NCI-H82 treated with DMSO at 0.1 percent for 48 hours (cell line): Measurements from ENCODE around the gene CXXC1.
"Not testable (repeated sequence)": the region's sequence is repeated elsewhere in the genome, so short reads cannot be mapped to it uniquely, and the experiment has no call there.

ENCODE experiments used
- DNase-seq: peaks from one replicate; lab custom pipeline; 2025; ENCODE audit not compliant: unreplicated experiment; lab: John Stamatoyannopoulos, UW

CXXC1 gene

DNA sequence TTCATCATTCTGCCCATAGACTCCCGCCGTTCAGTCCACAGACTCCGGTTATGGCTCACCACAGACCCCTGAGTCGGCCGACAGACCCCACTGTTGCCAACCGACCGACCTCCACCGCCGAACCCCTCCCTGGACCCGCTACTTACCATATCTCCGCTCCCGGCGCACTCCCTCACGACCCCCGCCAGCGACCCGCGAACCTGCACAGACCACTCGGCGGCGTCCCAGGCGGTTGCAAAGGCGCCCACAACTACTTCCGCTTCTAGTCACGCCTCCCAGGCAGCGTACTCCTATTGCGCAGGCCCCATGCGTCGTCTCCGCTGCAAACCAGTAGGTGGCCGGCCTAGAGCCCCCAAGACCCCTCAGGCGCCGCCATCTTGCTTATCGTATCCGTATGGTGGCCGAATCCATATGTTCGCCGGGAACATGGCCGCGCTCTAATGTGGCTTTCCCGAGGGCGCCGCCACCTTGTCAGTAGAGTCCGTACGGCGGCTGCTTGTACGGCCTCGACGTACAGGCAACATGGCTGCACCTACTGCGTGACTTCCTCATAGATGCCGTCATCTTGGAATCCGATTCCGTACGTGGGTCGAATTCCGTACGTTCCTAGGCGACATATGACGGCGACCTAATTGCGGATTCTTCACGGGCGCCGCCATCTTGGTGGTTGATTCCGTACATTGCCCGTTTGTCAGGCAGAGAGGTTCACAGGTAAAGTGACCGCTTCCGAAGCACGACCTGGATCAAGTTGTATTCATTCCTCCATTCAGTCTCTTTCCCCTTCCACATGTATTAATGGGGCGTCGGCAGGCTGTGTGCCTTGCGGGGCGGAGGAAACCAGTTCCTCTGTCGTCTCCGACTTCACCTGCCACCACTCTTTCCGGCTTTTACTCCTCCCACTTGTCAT is at the start of gene CXXC1:
Gene CXXC1 (minus strand): TSS at position 252 of the 907 bp plus-strand sequence. CDS start 103 bp downstream, at position 149.
- DNase-seq: peak; percentile 96

DNA sequence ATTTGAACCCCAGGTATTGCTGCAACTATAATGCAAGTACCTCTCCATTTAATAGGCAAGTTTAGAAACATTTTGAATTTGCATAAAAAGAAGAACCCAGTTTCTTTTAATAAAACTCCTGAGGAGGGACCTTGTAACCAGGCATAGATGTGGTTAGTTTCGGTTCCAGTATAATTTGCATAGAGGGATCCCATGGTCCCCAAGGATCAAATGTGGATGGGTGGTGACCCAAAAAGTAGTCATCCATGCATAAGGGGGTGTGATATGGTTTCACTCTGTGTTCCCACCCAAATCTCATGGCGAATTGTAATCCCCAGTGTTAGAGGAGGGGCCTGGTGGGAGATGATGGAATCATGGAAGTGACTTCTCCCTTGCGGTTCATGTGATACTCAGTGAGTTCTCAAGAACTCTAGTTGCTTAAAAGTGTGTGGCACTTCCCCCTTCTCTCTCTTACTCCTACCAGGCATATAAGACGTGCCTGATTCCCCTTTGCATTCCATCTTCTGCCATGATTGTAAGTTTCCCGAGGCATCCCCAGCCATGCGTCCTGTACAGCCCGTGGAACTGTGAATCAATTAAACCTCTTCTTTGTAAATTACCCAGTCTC is 47.2 kb upstream of the CXXC1 start:
- no peak for DNase-seq

DNA sequence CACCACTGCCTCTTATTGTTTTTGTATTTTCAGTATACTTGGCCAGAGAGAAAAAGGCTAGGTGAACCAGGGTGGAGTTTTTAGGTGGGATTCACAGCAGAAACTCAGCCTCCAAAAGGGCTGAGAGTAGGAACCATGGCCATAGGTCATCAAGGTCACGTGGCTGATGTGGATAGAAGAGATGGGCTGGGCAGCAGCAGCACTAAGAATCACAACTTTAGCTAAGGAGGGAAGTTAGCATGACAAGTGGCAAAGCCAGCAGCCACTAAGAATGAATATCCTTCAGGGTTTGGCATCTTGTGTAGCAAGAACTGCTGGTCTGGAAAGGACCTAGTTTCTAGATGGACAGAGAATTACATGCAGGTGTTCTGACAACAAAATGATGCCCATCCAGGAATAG is 44.2 kb upstream of the CXXC1 start:
- DNase-seq: no peak

DNA sequence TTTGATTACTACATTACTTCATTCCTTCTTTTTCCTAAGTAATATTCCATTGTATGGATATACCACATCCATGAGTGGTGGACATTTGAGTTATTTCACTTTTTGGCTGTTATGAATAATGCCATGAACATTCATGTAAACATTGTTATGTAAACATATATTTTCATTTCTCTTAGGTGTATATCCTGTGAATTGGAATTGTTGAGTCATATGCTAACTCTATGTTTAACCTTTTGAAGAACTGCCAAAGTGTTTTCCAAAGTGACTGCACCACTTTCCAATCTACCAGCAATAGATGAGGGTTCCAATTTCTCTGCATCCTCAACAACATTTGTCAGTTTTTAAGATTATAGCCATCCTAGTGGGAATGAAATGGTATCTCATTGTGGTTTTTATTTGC is 42.7 kb upstream of the CXXC1 start:
- DNase-seq: no peak

DNA sequence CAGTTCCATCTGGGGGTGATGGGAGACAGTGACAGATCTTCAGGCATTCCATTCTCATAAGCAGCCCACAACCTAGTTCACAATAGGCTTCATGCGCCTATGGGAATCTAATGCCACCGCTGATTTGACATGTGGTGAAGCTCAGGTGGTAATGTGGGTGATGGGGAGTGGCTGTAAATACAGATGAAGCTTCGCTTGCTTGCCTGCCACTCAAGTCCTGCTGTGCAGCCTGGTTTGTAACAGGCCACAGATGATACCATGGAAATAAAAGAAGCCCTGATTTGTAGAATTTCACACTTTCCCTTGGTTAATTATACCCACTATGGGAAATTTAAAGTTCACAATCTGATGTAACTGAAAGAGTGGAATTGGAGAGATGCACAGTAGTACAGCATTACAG is 40.5 kb upstream of the CXXC1 start:
- no peak for DNase-seq

DNA sequence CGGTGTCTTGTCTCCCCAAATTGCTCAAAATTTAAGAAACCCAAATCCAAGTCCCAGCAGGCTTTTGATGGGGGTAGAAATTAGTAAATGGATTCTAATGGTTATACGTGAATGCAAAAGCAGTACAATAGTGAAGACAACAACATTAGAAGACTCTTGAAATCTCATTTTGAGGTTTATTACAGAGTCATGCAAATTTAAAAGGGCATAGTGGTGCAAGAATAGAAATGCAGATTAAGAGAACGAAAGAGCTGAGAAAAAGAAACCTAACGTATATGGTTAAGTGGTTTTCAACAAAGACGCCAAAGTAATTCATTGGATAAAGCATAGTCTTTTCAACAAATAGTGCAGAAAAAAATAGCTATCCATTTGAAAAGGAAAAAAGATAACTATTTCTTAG is 33.2 kb upstream of the CXXC1 start:
- DNase-seq: no peak

DNA sequence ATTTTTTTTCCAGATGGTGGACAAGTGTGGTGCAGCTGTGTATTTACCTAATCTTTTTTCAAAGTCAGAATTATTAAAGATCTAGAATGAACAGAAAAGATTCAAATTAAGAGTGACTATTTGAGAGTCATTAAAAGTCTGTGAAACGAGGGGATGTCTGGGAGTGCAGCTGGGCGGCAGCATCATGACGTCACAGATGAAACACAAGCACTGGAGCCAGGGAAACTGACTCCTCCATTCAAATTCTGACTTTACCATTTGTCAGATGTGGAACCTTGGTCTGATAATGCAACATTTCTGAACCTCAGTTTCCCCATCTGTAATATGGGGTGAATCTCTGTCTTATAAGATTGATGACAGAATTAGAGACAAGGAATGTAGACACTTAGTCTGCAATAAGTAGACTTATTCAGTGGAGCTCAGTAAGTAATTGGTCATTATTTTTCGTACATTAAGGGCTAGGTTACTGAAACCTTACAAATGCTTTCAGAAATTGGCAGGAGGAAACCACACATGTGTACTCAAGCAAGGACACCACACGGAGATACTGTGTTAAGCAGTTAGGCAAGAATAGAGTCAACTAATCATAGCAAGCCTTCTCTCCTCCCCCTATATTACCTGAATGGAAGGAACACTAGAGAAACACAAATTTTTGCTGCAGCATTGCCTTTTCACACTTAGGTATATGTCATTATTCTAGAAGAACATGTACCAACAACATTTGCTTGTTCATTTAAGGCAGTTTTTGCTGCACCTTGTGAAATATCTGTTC is 27.8 kb upstream of the CXXC1 start:
- no peak for DNase-seq

DNA sequence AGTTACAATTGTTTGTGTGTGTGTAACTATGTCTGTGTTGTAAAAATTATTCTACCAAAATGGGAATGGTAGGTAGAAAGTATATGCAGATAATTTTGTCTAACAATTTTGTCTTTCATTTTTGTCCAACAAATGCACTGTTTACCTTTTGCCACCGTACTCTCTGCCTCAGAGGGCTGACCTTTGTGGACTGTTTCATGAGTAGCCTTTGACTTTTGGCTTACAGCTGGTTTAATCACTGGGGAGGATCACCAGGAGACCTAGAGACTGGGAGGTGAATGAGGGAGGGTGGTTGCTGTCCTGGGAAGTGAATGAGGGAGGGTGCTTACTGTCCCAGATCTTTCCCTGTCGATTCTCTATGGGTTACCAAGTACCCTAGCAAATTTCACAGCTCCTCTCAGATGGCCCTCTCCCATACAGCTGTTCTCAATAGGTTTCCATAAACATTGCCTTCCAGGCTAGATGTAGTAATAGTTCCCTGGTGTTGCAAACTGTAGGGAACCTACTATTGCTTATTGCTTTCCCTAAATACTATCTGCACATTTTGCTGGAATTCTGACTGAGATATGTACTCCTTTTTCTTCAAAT is 26.5 kb upstream of the CXXC1 start:
- DNase-seq: no peak

DNA sequence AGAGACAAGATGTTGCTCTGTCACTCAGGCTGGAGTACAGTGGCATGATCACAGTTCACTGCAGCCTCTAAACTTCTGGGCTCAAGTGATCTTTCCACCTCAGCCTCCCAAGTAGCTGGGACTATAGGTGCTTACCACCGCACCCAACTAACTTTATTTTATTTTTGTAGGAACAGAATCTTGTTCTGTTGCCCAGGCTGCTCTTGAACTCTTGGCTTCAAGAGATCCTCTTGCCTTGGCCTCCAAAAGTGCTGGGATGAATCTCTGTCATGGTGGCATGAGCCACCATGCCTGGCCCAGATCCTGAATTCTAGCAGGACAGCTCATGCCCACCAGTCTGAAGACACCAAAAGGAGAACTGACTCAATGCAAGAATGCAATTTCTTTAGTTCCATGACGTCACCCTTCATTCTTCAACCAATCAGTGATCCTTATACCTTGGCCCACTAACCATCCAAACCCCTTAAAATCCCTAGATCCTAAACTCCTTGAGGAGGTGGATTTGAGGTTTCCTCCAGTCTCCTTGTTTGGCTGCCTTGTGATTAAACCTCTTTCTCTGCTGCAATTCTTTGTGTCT is 25.6 kb upstream of the CXXC1 start:
- DNase-seq: no peak

DNA sequence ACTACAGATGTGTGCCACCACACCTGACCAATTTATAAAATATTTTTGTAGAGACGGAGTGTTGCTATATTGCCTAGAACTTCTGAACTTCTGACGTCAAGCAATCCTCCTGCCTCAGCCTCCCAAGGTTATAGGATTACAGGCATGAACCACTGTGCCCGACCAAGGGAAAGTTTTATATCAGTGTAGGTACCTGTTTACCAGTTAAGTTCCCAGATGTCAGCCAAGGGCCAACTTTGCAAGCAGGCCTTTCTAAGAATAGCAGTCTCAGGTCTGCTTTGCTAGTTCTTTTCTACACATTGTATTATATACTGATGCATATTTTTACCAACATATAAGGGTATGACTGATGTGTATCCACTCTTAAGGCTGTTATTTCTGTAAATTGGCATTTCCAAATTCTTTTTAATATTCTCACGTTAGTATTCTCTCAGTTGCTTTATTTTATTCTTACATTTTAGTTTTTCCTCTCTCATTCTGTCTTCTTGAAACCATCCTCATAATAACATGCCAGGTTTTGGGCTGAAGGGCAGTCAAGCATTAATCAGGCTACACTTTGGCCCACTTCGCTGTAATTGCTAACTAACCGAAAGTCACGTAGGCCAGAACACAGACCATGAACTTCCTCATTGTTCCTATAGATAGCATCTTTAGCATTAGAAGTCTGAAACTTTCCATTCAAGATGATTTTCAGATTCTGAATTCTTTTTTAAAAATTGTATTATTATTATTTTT is 25.0 kb upstream of the CXXC1 start:
- no peak for DNase-seq

DNA sequence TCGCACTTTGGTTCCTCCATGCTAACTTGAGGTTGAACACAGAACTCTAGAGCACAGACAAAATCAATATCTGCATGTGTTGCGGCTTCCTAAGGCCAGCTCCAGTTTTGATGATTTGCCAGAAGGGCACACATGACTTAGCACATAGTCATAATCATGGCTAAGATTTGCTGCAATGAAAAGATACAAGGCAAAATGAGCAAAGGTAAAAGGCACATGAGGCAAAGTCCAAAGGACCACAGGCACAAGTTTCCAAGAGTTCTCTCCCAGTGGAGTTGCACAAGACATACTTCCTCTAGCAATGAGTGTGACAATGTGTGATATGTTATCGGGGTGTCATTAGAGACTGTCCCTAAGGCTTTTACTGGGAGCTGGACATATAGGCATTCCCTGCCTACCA is 24.2 kb upstream of the CXXC1 start:
- no peak for DNase-seq

DNA sequence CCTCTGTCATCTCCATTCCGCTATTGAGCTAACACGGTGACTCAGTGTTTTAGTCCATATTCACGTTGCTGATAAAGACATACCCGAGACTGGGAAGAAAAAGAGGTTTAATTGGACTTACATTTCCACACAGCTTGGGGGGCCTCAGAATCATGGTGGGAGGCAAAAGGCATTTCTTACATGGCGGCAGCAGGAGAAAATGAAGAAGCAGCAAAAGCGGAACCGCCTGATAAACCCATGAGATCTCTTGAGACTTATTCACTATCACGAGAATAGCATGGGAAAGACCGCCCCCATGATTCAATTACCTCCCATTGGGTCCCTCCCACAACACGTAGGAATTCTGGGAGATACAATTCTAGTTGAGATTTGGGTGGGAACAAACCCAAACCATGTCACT is 22.6 kb upstream of the CXXC1 start:
- no peak for DNase-seq

DNA sequence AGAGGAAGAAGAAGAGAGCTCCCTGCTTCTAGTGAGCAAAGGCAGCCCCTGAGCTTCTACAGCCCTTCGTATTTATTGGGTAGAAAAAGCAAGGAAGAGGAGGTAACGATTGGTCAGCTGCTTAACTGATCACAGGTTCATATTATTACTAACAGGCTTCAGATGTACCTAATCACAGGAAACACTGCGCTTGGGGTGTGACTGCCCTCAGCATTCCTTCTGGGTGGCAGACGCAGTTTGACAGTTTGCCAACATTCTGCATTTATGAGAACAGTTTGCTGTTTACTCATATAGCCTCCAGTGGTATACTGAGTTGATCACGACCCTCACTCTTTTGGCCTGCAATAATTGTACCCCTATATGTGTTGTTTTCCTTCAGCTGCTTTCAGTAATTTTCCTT is 21.4 kb upstream of the CXXC1 start:
- not testable (repeated sequence) for DNase-seq

DNA sequence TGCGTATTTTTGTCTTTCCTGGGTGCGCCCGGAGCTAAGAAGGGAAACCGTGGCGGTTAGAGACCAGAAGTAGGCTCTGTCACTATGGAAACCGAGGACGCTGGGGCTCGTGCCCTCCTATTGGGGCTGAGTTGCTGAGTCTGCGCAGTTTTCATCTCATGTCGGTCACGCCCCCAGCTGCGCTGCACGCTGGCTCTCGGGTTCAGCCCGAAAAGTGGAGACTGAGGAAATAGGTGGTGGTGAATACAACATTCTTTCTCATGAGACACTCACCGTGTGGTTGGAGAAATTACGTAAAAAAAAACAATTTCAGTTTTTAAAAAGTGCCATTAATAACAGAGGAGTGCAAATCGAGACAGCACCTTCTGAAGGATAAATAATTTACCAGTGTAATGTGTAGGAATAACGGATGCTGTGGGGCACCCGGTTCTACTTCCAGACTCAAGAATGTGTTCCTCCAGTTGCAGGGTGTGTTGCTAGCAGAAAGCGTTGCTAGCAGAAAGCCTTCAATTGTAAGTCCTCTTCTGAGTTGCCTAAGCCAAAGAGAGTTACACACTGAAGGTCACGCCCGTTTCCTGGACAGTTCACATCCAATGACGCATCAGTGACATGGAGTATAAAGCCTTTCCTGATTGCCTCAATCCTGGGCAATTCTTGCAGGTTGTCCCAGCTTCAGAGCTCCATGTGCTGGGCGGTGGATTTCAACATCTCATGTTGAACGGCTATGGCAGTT is 20.4 kb upstream of the CXXC1 start:
- peak; percentile 37 for DNase-seq

DNA sequence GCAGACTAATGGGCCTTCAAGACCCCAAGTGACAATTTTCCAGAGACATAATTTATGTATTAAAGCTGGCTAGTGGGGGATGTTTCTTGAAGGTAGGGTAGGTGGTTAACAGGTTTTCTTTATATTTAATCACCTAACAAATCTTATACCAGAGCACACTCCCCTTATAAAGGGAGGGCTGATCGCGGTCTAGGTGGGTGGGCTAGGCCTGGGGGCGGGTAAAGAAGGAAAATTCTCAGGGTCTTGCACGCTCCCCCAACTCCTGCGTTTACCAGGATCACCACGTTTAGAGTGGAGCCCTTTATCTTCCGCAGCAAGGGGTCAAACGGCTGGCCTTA is 19.9 kb upstream of the CXXC1 start:
- no peak for DNase-seq

DNA sequence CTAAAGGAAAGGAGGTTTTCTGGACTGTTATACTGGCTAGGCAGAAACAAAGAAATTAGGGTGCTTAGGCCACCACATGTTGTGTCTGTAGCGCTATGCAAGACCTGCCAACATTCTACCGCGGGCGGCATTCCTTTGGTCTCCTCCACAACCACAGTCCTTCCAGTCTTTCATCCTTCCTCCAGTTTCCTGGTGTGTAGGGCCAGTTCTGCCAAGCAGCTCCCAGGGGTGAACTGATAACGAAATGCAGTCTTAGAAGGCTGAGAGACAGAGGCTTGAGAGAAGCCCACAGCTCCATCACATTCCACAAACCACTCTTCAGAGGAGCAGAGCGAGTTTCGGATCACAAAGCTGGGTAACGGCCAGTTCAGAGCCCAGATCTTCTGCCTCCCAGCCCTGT is 19.5 kb upstream of the CXXC1 start:
- DNase-seq: no peak

DNA sequence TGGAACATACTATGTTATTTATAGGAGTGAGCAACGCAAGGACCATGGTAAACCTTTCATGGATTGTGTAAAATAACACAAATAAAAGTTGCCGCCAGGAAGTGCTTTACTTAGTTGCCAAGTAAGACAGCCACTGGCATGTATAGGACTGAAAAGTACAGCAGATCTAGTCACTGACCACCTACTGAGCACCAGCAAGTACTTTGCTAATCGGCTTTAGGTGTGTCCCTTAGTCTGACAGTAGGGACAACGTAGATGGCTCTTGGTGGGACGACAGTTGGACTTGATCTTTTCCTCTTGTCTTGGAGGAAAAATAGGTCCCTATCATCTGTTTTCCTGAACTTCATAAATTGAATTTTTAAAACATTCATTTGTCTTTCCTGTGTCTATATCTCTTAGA is 13.6 kb upstream of the CXXC1 start:
- DNase-seq: no peak

DNA sequence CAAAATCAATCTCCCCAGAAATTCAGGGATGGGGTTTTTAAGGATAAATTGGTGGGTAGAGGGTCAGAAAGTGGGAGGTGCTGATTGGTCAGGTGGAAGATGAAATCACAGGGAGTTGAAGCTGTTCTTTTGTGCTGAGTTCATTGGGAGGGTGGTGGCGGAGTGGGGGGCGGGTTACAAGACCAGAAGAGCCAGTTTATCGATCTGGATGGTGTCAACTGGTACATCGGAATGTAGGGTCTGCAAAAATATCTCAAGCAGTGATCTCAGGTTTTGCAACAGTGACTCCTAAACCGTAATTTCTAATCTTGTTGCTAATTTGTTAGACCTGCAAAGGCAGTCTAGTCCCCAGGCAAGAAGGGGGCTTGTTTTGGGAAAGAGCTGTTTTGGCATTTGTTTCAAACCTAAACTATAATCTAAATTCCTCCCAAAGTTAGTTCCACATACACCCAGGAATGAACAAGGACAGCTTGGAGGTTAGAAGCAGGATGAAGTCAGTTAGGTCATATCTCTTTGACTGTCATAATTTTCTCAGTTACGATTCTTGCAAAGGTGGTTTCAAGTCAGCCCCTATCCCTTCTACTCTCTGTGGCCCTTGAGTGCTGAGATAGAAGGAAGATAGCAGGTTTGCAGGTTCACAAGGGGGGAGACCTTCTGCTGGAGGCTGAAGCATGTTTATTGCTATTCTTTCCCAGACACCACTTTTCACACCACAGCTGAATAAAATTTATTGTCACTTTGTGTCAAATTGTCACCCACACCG is 12.3 kb upstream of the CXXC1 start:
- DNase-seq: no peak
